SK-N-SH (cell line): ENCODE measurements around the gene DHDH. TPM values are rescaled to one million over a fixed set of nuclear protein-coding genes. Genes with fewer than 3 reads are reported as not detected.

ENCODE experiments used
- CTCF ChIA-PET: fragments of 300-600, 350-600 bp; formaldehyde crosslinking; extraction: SDS; loops from one replicate; lab custom pipeline; 2021; lab: Yijun Ruan, JAX
- POLR2A ChIA-PET: fragments of 350-600 bp; sonication (Branson Sonifier 250); formaldehyde crosslinking; extraction: SDS; loops from one replicate; lab custom pipeline; 2020; ENCODE audit warnings: antibody characterized with exemption, inconsistent platforms; lab: Yijun Ruan, JAX
- DNase-seq: peaks from one replicate; pipeline ENCODE4 v3.0.0; 2012
- H2AFZ ChIP-seq: fragments of 200-600 bp; sonication (generic); 2 replicates; pipeline ENCODE4 v1.8.1; 2016; ENCODE audit warnings: antibody characterized with exemption, mild to moderate bottlenecking, low read depth
- H3F3A ChIP-seq: fragments of 200-600 bp; sonication (generic); replicated peaks from 2 replicates; pipeline ENCODE3; 2016; ENCODE audit warnings: antibody characterized with exemption, mild to moderate bottlenecking; ENCODE audit not compliant: insufficient read depth
- H3K27ac ChIP-seq, 2 experiments: fragments of 200-500 bp in 1 of 2; fragments of 200-600 bp in 1 of 2; sonication (Bioruptor generic) in 1 of 2; sonication (generic), shearing (Covaris generic) in 1 of 2; 2 replicates each; pipeline versions ENCODE4 v1.5.1 to v1.6.1; 2014 to 2016; ENCODE audit warnings: low read depth in 2 of 2, inconsistent platforms in 1 of 2, low read length in 1 of 2, mild to moderate bottlenecking in 1 of 2, mixed read lengths in 1 of 2
- H3K27me3 ChIP-seq: fragments of 200-600 bp; sonication (generic), shearing (Covaris generic); 2 replicates; pipeline ENCODE4 v1.6.1; 2016; ENCODE audit warnings: mixed run types; ENCODE audit not compliant: insufficient read depth
- H3K36me3 ChIP-seq, 2 experiments: fragments of 200-500 bp in 1 of 2; fragments of 200-600 bp in 1 of 2; sonication (Bioruptor generic) in 1 of 2; sonication (generic) in 1 of 2; replicated peaks in 1 of 2; 2 replicates each; pipeline versions ENCODE3 to v1.5.1; 2014 to 2016; ENCODE audit warnings: low read length in 1 of 2, mild to moderate bottlenecking in 1 of 2; ENCODE audit not compliant: insufficient read depth in 2 of 2, control insufficient read depth in 1 of 2
- H3K4me1 ChIP-seq, 2 experiments: fragments of 200-500 bp in 1 of 2; fragments of 200-600 bp in 1 of 2; sonication (Bioruptor generic) in 1 of 2; sonication (generic), shearing (Covaris generic) in 1 of 2; 2 replicates each; pipeline versions ENCODE4 v1.5.1 to v1.6.1; 2014 to 2016; ENCODE audit warnings: low read depth in 1 of 2, low read length in 1 of 2, mixed run types in 1 of 2; ENCODE audit not compliant: insufficient read depth in 2 of 2, control insufficient read depth in 1 of 2
- H3K4me2 ChIP-seq: fragments of 200-600 bp; sonication (generic), shearing (Covaris generic); 2 replicates; pipeline ENCODE4 v1.6.1; 2017; ENCODE audit warnings: mixed run types
- H3K4me3 ChIP-seq, 2 experiments: fragments of 200-500 bp in 1 of 2; fragments of 200-600 bp in 1 of 2; sonication (Bioruptor generic) in 1 of 2; sonication (generic), shearing (Covaris generic) in 1 of 2; 2 replicates each; pipeline versions ENCODE4 v1.5.1 to v1.8.1; 2014 to 2016; ENCODE audit warnings: low read depth in 2 of 2, inconsistent platforms in 1 of 2, low read length in 1 of 2, mild to moderate bottlenecking in 1 of 2, mixed read lengths in 1 of 2, moderate library complexity in 1 of 2
- H3K79me2 ChIP-seq: fragments of 200-600 bp; sonication (generic); 2 replicates; pipeline ENCODE4 v1.8.1; 2017; ENCODE audit warnings: mild to moderate bottlenecking; ENCODE audit not compliant: insufficient read depth
- H3K9ac ChIP-seq: fragments of 200-600 bp; sonication (generic); 2 replicates; pipeline ENCODE4 v1.6.1; 2017; ENCODE audit warnings: mixed run types
- H3K9me2 ChIP-seq: fragments of 200-600 bp; sonication (generic); 2 replicates; pipeline ENCODE4 v1.6.1; 2017; ENCODE audit warnings: mixed run types
- H3K9me3 ChIP-seq: fragments of 200-600 bp; sonication (generic); 2 replicates; pipeline ENCODE4 v1.6.1; 2017; ENCODE audit warnings: mixed run types, mild to moderate bottlenecking, moderate library complexity
- H4K20me1 ChIP-seq: fragments of 200-600 bp; sonication (generic); 2 replicates; pipeline ENCODE4 v1.6.1; 2017; ENCODE audit warnings: mild to moderate bottlenecking, mixed run types; ENCODE audit not compliant: insufficient read depth
- CHD2 ChIP-seq: fragments of 150-350 bp; IDR thresholded peaks from 2 replicates; pipeline ENCODE4 v1.6.1; 2018; ENCODE audit warnings: low read length; ENCODE audit not compliant: partially characterized antibody
- FOXJ3 ChIP-seq: sonication (generic); formaldehyde crosslinking; IDR thresholded peaks from 2 replicates; pipeline ENCODE4 v1.5.1; 2020; ENCODE audit warnings: mild to moderate bottlenecking, missing genetic modification reagents
- JUND ChIP-seq: IDR thresholded peaks from 2 replicates; pipeline ENCODE4 v1.4.0; 2012
- RXRA ChIP-seq: IDR thresholded peaks from 2 replicates; pipeline ENCODE4 v1.4.0; 2012; ENCODE audit warnings: low read depth, mild to moderate bottlenecking, borderline replicate concordance
- USF1 ChIP-seq: IDR thresholded peaks from 2 replicates; pipeline ENCODE4 v1.4.0; 2012; ENCODE audit warnings: low read depth, borderline replicate concordance
- USF2 ChIP-seq: fragments of 150-350 bp; IDR thresholded peaks from 2 replicates; pipeline ENCODE4 v1.6.1; 2017; ENCODE audit warnings: antibody characterized with exemption, low read length, low read depth, borderline replicate concordance
- WGBS: methylation state at CpG from one replicate; pipeline ENCODE4 v1.1.6; 2017; ENCODE audit warnings: low lambda C conversion rate; 5-methylcytosine and 5-hydroxymethylcytosine counted together
- polyA plus RNA-seq, 3 experiments: library from polyadenylated mRNA; depleted of rRNA; stranded (reverse); fragments of >200 nt; gene quantifications; 2 replicates each; pipeline ENCODE4 v1.2.3, GENCODE V29; 2012

DHDH gene
- polyA plus RNA-seq, 1 of the 3 experiments (the other 2 are of a cell fraction): 0.72 TPM

- H3K4me3 ChIP-seq: no peak overlapping the region
- H3K79me2 ChIP-seq: peaks cover 33% of the 10 kb centered on the region
- H3K4me2 ChIP-seq: no peak overlapping the region
- no peak overlapping the region for H3K9ac ChIP-seq
- H3K9me2 ChIP-seq: no peaks in the 10 kb centered on the region
- no peaks in the 10 kb centered on the region for H4K20me1 ChIP-seq
- peaks cover 4% of the 10 kb centered on the region for H3F3A ChIP-seq
- H3K27ac ChIP-seq: no peak overlapping the region
- TF ChIP-seq RXRA: no peak
- peaks cover 8 to 22% of the 10 kb centered on the region in 2 experiments for H3K36me3 ChIP-seq
- CTCF ChIA-PET: interaction anchor here (0.8 to 2.6 kb wide), 2 partner anchors 17 to 20 kb away, joined by 3 to 7 read pairs; partner anchors contain the start of gene DHDH
- DNase-seq: no peak
- no peaks in the 10 kb centered on the region for H3K9me3 ChIP-seq
- 83% methylated on average over 4 of the region's 4 CpGs for WGBS
- no peak overlapping the region for H2AFZ ChIP-seq
- POLR2A ChIA-PET: interaction anchor here (0.6 kb wide), 1 partner anchor 80 kb away, joined by 4 read pairs; no protein-coding TSS in a partner anchor
- H3K27me3 ChIP-seq: no peaks in the 10 kb centered on the region
- peaks cover 8 to 10% of the 10 kb centered on the region in 2 experiments; a peak in 2 of 4 replicates for H3K4me1 ChIP-seq
Measured at GRCh38 chr19:48953141-48953540, 19.6 kb downstream of the DHDH start.

- Histone ChIP-seq H4K20me1 (no peaks in the 10 kb centered on the region), H2AFZ (peak overlapping the region; percentile 100), H3K79me2 (peaks cover 41% of the 10 kb centered on the region), H3K27ac (peak overlapping the region; percentile 83), H3F3A (peaks cover 8% of the 10 kb centered on the region), H3K4me3 (peak overlapping the region; percentile 76 to 80), H3K9me2 (no peaks in the 10 kb centered on the region), H3K9ac (peak overlapping the region; percentile 97; the same call in 1 of the 2 replicates), H3K4me1 (peaks cover 8 to 10% of the 10 kb centered on the region in 2 experiments; a peak in 2 of 4 replicates), H3K9me3 (no peaks in the 10 kb centered on the region), H3K27me3 (no peaks in the 10 kb centered on the region), H3K36me3 (peaks cover 8 to 27% of the 10 kb centered on the region in 2 experiments), H3K4me2 (peak overlapping the region; percentile 92)
- WGBS: 66% methylated on average over 11 of the region's 11 CpGs
- CTCF ChIA-PET: interaction anchor here (0.7 to 2.6 kb wide), 6 partner anchors 16 to 308 kb away, joined by 3 to 7 read pairs (median 3); partner anchors contain the start of genes CA11 and HSD17B14
- DNase-seq: no peak
- POLR2A ChIA-PET: interaction anchor here (0.6 to 1.6 kb wide), 6 partner anchors 10 to 82 kb away, joined by 3 to 11 read pairs (median 4); partner anchors contain the start of genes DHDH, NUCB1 and PPP1R15A
- TF ChIP-seq JUND: 0 out of 2 replicates have a peak, but pooled peaks have one; percentile 5
- TF ChIP-seq USF2: no peak
- TF ChIP-seq USF1: no peak
- TF ChIP-seq CHD2: no peak
- TF ChIP-seq FOXJ3: no peak
Measured at GRCh38 chr19:48953990-48954594, 20.6 kb downstream of the DHDH start.
